CD14-positive monocyte (primary cell): ENCODE measurements around the gene SMC1A. TPM values are rescaled to one million over a fixed set of nuclear protein-coding genes. Genes with fewer than 3 reads are reported as not detected.
A peak's percentile ranks its signal among the peaks of the same experiment; 100 is the strongest.
"Not testable (repeated sequence)": the region's sequence is repeated elsewhere in the genome, so short reads cannot be mapped to it uniquely, and the experiment has no call there.

Experiments used
- DNase-seq, 3 donors: peaks; one replicate each; pipeline ENCODE4 v3.0.0-alpha.2; 2011 to 2022
- H2AFZ ChIP-seq: 2 replicates; pipeline ENCODE4 v1.6.0; 2012; ENCODE audit warnings: mild to moderate bottlenecking, low read depth, low read length, inconsistent platforms; ENCODE audit not compliant: insufficient read depth, poor library complexity, severe bottlenecking
- H3K27ac ChIP-seq, 2 donors: 1 replicate in 1 of 2; 2 replicates in 1 of 2; pipeline ENCODE4 v1.5.1; 2012 to 2013; ENCODE audit warnings: low read length in 2 of 2, control low read depth in 1 of 2, inconsistent platforms in 1 of 2, low read depth in 1 of 2, mild to moderate bottlenecking in 1 of 2
- H3K27me3 ChIP-seq, 2 donors: one replicate each; pipeline versions ENCODE4 v1.6.0 to v1.6.1; 2011 to 2013; ENCODE audit warnings: low read length in 2 of 2; ENCODE audit not compliant: control insufficient read depth in 2 of 2, insufficient read depth in 2 of 2
- H3K36me3 ChIP-seq, 2 donors: replicated peaks in 1 of 2; 1 replicate in 1 of 2; 2 replicates in 1 of 2; pipeline versions ENCODE4 v1.5.1 to v1.6.1; 2012 to 2013; ENCODE audit warnings: low read length in 2 of 2, control low read depth in 1 of 2, inconsistent platforms in 1 of 2, mild to moderate bottlenecking in 1 of 2; ENCODE audit not compliant: insufficient read depth in 2 of 2, control insufficient read depth in 1 of 2
- H3K4me1 ChIP-seq, 2 donors: 1 replicate in 1 of 2; 2 replicates in 1 of 2; pipeline versions ENCODE4 v1.5.1 to v1.6.1; 2012 to 2013; ENCODE audit warnings: low read length in 2 of 2, control low read depth in 1 of 2, inconsistent platforms in 1 of 2, mild to moderate bottlenecking in 1 of 2, moderate library complexity in 1 of 2; ENCODE audit not compliant: insufficient read depth in 2 of 2, control insufficient read depth in 1 of 2
- H3K4me2 ChIP-seq: replicated peaks from 2 replicates; pipeline ENCODE3; 2012; ENCODE audit warnings: low read length, moderate library complexity, mild to moderate bottlenecking; ENCODE audit not compliant: poor library complexity, severe bottlenecking; ENCODE audit errors: extremely low read depth
- H3K4me3 ChIP-seq, 3 experiments: fragments of 200-600 bp in 1 of 3; sonication (generic) in 1 of 3; replicated peaks in 1 of 3; 1 replicate in 2 of 3; 2 replicates in 1 of 3; pipeline ENCODE4 v1.5.1; 2011 to 2013; ENCODE audit warnings: low read length in 3 of 3, mild to moderate bottlenecking in 3 of 3, control low read depth in 2 of 3, low read depth in 2 of 3, inconsistent platforms in 1 of 3, moderate library complexity in 1 of 3
- H3K79me2 ChIP-seq: 2 replicates; pipeline ENCODE4 v1.6.0; 2012; ENCODE audit warnings: mild to moderate bottlenecking, control low read depth, inconsistent platforms, low read length, moderate library complexity; ENCODE audit not compliant: insufficient read depth
- H3K9ac ChIP-seq: 2 replicates; pipeline ENCODE4 v1.6.0; 2017; ENCODE audit warnings: low read length, mild to moderate bottlenecking; ENCODE audit not compliant: insufficient read depth, poor library complexity, severe bottlenecking
- H3K9me3 ChIP-seq, 2 donors: replicated peaks in 1 of 2; 1 replicate in 1 of 2; 2 replicates in 1 of 2; pipeline versions ENCODE4 v1.5.1 to v1.6.1; 2012 to 2013; ENCODE audit warnings: low read length in 2 of 2, control low read depth in 1 of 2; ENCODE audit not compliant: control insufficient read depth in 1 of 2, insufficient read depth in 1 of 2
- H4K20me1 ChIP-seq: 2 replicates; pipeline ENCODE4 v1.6.0; 2012; ENCODE audit warnings: mild to moderate bottlenecking, low read length, control low read depth, moderate library complexity; ENCODE audit not compliant: insufficient read depth
- H3K27ac Mint-ChIP-seq, 7 donors: one replicate each; pipeline ENCODE4 v1.8.0; 2020; ENCODE audit warnings: mild to moderate bottlenecking in 7 of 7, mixed read lengths in 7 of 7, moderate library complexity in 6 of 7, inconsistent platforms in 2 of 7
- H3K27me3 Mint-ChIP-seq, 3 donors: one replicate each; pipeline ENCODE4 v1.8.0; 2021 to 2022; ENCODE audit warnings: low read depth in 3 of 3, mild to moderate bottlenecking in 3 of 3, mixed read lengths in 3 of 3, moderate library complexity in 3 of 3, inconsistent platforms in 1 of 3
- H3K36me3 Mint-ChIP-seq, 2 donors: one replicate each; pipeline ENCODE4 v1.8.0; 2020; ENCODE audit warnings: mixed read lengths in 2 of 2, inconsistent platforms in 1 of 2, mild to moderate bottlenecking in 1 of 2
- H3K4me1 Mint-ChIP-seq: one replicate; pipeline ENCODE4 v1.8.0; 2020; ENCODE audit warnings: mild to moderate bottlenecking, mixed read lengths
- H3K4me3 Mint-ChIP-seq, 2 donors: one replicate each; pipeline ENCODE4 v1.8.0; 2020; ENCODE audit warnings: mild to moderate bottlenecking in 2 of 2, mixed read lengths in 2 of 2, moderate library complexity in 1 of 2
- H3K9me3 Mint-ChIP-seq, 7 donors: one replicate each; pipeline ENCODE4 v1.8.0; 2020 to 2022; ENCODE audit warnings: mixed read lengths in 7 of 7, mild to moderate bottlenecking in 6 of 7, moderate library complexity in 6 of 7, inconsistent platforms in 2 of 7
- CTCF ChIP-seq: fragments of 200-600 bp; IDR thresholded peaks from one replicate; pipeline ENCODE4 v1.8.0; 2022; ENCODE audit warnings: antibody characterized with exemption, mild to moderate bottlenecking
- WGBS: methylation state at CpG from one replicate; pipeline ENCODE4 v1.1.5; 2013; ENCODE audit warnings: missing lambda C conversion rate; ENCODE audit not compliant: insufficient coverage; 5-methylcytosine and 5-hydroxymethylcytosine counted together
- intact Hi-C, 2 donors: fragments of 100-400 bp; cut with micrococcal nuclease; formaldehyde crosslinking; loops; one replicate each; pipeline versions ENCODE4 v1.15.0 to v1.15.1; 2023
- polyA plus RNA-seq, 3 donors: library from polyadenylated mRNA; depleted of rRNA in 1 of 3; unstranded in 2 of 3; stranded (reverse) in 1 of 3; fragments of 300-500 nt in 2 of 3; fragments of >200 nt in 1 of 3; fragmentation: Illumina TruSeq in 2 of 3; gene quantifications; 1 replicate in 2 of 3; 2 replicates in 1 of 3; pipeline ENCODE4 v1.2.3, GENCODE V29; 2012 to 2021

SMC1A gene
- polyA plus RNA-seq, 3 donors = 25.5 to 53.2 (median 25.6) TPM

- Histone ChIP-seq H3K9me3 (no peaks in the 10 kb centered on the region), H3K27me3 (no peaks in the 10 kb centered on the region), H2AFZ (peak overlapping the region; percentile 97), H3K9ac (peak overlapping the region; percentile 90), H3K4me1 (peaks cover 17 to 29% of the 10 kb centered on the region in 2 donors), H3K4me2 (peak overlapping the region; percentile 92), H4K20me1 (peaks cover 53% of the 10 kb centered on the region), H3K79me2 (peaks cover 55% of the 10 kb centered on the region), H3K27ac (peak overlapping the region; percentile 90 to 95), H3K36me3 (peaks cover 0 to 8% of the 10 kb centered on the region in 2 donors), H3K4me3 (peak overlapping the region; percentile 58 to 93 (median 86))
- no peak for TF ChIP-seq CTCF
- no peak for DNase-seq
- Mint-ChIP-seq H3K36me3 (peaks cover 5 to 9% of the 10 kb centered on the region in 2 donors), H3K27ac (peak overlapping the region; percentile 91 to 97 (median 95)), H3K9me3 (peaks cover 0 to 3% (median 0%) of the 10 kb centered on the region in 7 donors), H3K4me1 (peaks cover 23% of the 10 kb centered on the region), H3K27me3 (peaks cover 0 to 5% (median 0%) of the 10 kb centered on the region in 3 donors), H3K4me3 (peak overlapping the region; percentile 85 to 89)
- intact Hi-C loops = no loop called here
- WGBS = 0% methylated on average over 8 of the region's 15 CpGs
Measured at GRCh38 chrX:53421772-53422085, 725 bp downstream of the SMC1A start.

GRCh38 chrX:53421125-53421524 is 1.3 kb downstream of the SMC1A start:
- peak overlapping the region in 4 of 7 donors; percentile 40 to 97 (median 82) for H3K27ac Mint-ChIP-seq
- H3K9me3 Mint-ChIP-seq = peaks cover 0 to 3% (median 0%) of the 10 kb centered on the region in 7 donors
- peak overlapping the region in 1 of 3 experiments; percentile 86 for H3K4me3 ChIP-seq
- peak overlapping the region; percentile 90 for H3K9ac ChIP-seq
- H3K4me1 ChIP-seq = peaks cover 17 to 29% of the 10 kb centered on the region in 2 donors
- no peaks in the 10 kb centered on the region for H3K27me3 ChIP-seq
- H4K20me1 ChIP-seq = peaks cover 53% of the 10 kb centered on the region
- no peak for DNase-seq
- H3K27ac ChIP-seq = peak overlapping the region in 1 of 2 donors; percentile 90
- intact Hi-C loops = no loop called here
- H2AFZ ChIP-seq = no peak overlapping the region
- H3K9me3 ChIP-seq = no peaks in the 10 kb centered on the region
- H3K79me2 ChIP-seq = peaks cover 60% of the 10 kb centered on the region
- H3K4me1 Mint-ChIP-seq = peaks cover 23% of the 10 kb centered on the region
- TF ChIP-seq CTCF = no peak
- no peak overlapping the region for H3K4me3 Mint-ChIP-seq
- H3K4me2 ChIP-seq = peak overlapping the region; percentile 92
- H3K36me3 Mint-ChIP-seq = peaks cover 5 to 12% of the 10 kb centered on the region in 2 donors
- H3K36me3 ChIP-seq = peaks cover 0 to 9% of the 10 kb centered on the region in 2 donors
- no CpG with 5 or more reads among the region's 2 CpGs for WGBS
- peaks cover 0 to 4% (median 0%) of the 10 kb centered on the region in 3 donors for H3K27me3 Mint-ChIP-seq

GRCh38 chrX:53420351-53420750 is 2.1 kb downstream of the SMC1A start:
- Histone ChIP-seq H3K36me3 (peaks cover 0 to 10% of the 10 kb centered on the region in 2 donors), H4K20me1 (peaks cover 57% of the 10 kb centered on the region), H3K4me1 (peaks cover 17 to 29% of the 10 kb centered on the region in 2 donors), H3K79me2 (peaks cover 67% of the 10 kb centered on the region)
- H3K4me2 ChIP-seq, H2AFZ ChIP-seq, H3K4me3 Mint-ChIP-seq, H3K27me3 ChIP-seq, DNase-seq, H3K27ac Mint-ChIP-seq, H3K27ac ChIP-seq, H3K9me3 ChIP-seq, intact Hi-C loops, H3K4me3 ChIP-seq, H3K9ac ChIP-seq, H3K27me3 Mint-ChIP-seq, H3K9me3 Mint-ChIP-seq: not testable (repeated sequence)
- peaks cover 23% of the 10 kb centered on the region for H3K4me1 Mint-ChIP-seq
- no CpG with 5 or more reads among the region's 3 CpGs for WGBS
- H3K36me3 Mint-ChIP-seq = peaks cover 5 to 12% of the 10 kb centered on the region in 2 donors
